DMS114 treated with DMSO at 0.1 percent for 48 hours (cell line): ENCODE data around the gene POLR2J3.
"Not testable (repeated sequence)": the region's sequence is repeated elsewhere in the genome, so short reads cannot be mapped to it uniquely, and the experiment has no call there.

ENCODE experiments used
- DNase-seq: peaks from one replicate; lab custom pipeline; 2025; ENCODE audit not compliant: unreplicated experiment; lab: John Stamatoyannopoulos, UW

POLR2J3 gene

DNA sequence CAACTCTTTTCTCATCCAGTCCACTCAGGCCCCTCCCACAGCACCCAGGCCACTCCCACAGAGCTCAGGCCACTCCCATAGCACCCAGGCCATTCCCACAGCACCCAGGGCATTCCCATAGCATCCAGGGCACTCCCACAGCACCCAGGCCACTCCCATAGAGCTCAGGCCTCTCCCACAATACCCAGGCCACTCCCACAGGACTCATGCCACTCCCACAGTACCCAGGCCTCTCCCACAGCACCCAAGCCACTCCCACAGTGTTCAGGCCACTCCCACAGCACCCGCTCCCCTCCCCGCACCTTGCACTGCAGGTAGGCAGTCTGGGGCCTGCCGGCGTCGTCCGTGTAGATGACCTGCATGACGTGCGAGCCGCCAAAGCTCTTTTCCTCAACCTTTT lies 17.5 kb upstream of the POLR2J3 start:
- not testable (repeated sequence) for DNase-seq

DNA sequence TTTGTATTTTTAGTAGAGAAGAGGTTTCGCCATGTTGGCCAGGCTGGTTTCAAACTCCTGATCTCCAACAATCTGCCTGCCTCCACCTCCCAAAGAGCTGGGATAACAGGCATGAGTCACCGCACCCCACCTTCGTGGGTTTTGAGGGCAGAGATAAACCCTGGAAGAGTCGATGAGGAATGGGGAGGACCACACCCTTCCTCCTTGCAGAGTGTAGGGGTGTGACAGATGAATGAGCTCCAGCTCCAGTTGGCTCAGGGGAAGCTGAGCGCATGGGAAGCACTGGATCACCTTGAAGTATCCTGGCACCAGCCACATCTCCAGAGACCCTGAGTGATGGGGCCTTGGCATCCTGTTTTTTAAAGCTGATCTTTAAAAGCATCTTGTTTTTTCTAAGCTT lies 11.1 kb upstream of the POLR2J3 start:
- DNase-seq = not testable (repeated sequence)

DNA sequence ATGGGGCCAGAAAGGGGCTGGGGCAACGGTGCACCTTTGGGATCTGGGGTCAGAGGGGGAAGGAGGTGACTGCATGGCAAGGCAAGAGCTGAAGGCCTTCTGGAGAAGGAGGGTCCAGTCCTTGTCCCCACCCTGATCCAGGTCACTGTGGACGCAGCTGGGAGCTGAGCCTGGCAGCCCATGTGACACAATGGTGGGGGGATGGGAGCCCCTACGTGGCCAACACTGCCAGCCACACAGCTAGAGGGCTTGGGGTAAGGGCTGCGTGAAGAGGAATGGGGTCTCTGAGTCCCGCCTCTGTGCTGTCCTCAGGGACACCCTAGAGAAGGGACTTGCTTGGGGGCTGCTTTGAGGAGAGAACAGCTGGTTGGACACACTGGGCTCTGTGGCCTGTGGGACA lies 9.3 kb upstream of the POLR2J3 start:
- not testable (repeated sequence) for DNase-seq

DNA sequence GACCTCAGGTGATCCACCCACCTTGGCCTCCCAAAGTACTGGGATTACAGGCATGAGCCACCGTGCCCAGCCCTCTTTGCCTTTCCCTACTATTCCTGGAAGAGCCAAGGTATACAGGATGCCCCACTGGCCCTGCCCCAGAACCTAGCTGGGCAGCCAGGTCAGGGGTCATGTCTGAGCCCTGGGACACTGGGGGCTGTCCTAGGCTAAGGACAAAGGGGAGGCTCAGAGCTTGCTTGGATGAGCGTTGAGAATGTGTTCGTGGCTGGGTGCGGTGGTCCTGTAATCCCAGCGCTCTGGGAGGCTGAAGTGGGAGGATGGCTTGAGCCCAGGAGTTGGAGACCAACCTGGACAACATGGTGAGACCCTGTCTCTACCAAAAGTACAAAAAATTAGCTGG lies 6.1 kb upstream of the POLR2J3 start:
- not testable (repeated sequence) for DNase-seq

DNA sequence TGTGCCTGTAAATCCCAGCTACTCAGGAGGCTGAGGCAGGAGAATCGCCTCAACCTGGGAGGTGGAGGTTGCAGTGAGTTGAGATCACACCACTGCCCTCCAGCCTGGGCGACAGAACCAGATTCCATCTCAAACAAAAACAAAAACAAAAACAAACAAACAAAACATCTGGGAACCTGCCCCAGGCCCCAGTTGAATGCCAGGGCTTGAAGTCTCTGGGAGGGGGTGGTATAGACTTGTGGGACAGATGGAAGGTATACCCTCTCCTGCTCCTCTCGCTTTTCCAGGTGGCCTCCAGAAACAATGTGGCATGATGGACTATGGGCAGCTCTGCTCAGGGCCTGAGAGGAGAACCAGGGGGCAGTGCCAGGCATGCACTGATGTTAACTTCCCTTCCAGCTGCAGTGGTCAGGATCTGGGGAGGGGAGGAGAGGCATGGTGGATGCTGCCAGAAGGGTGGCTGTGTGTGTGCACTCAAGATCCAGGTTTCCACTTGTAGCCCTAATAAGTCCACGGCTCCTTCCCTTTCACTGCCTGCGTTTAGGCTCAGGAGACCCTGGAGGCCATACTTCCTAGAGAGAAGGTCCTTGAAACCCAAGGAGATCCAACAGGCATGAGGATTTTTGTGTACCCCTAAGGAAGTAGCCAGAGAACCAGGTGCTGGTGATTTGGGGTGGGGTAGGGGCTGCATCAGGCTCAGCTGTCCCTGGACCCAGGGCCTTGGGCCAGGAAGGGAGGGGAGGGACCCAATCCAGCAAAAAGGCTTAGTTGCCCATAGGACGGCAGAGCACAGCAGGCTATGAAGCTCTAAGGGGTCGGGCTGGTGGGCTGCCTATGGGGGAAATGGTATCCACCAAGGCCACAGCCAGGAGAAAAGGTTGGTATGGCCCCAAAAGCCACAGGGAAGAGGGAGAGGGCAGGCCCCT lies 5.2 kb upstream of the POLR2J3 start:
- not testable (repeated sequence) for DNase-seq

DNA sequence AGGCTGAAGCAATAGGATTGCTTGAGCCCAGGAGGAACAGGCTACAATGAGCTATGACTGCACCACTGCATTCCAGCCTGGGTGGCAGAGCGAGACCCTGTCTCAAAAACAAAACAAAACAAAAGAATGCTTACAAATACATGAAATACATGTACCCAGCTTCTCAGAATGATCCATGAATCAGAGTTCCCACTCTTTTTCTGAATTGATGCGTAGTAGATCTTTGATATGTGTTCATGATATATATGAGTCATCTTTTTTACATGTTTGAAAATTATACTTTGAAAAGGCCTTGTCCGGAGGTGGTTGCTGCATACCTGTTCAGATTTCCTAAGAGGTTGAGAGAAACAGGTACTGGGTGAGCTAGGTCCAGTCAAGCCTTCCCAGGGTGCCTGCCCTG lies 4.0 kb upstream of the POLR2J3 start:
- DNase-seq = not testable (repeated sequence)

DNA sequence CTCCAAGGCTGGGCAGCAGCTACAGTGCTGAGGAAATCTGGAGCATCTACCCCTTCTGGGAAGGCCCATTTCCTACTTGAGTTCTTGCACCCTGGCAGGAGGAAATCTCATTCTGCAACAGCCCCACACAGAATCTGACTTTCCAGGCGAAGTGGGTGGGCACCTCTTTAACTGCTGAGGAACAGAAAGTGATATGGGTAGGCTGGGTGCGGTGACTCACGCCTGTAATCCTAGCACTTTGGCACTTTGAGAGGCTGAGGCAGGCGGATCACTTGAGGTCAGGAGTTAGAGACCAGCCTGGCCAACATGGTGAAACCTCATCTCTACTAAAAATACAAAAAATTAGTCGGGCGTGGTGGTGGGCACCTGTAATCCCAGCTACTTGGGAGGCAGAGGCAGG lies 2.2 kb upstream of the POLR2J3 start:
- DNase-seq = not testable (repeated sequence)

DNA sequence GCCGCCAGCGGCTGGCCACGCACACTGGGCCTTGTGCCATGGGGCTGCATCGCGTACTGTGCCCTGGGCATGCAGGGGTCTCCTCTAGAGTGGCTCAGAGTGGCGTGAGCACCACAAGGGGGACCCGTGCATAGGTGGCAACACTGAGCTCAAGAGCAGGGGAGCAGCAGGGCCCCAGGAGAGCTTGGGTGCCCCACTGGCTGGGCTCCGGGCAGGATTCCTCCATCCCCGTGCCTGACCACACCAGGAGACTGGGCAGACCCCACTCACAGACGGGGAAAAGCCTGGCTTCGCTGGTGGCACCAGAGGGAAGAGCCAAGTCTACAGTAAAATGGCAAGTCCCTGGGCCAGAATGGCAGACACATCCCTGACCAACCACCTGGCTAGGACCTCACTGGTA lies 3.8 kb downstream of the POLR2J3 start:
- not testable (repeated sequence) for DNase-seq

DNA sequence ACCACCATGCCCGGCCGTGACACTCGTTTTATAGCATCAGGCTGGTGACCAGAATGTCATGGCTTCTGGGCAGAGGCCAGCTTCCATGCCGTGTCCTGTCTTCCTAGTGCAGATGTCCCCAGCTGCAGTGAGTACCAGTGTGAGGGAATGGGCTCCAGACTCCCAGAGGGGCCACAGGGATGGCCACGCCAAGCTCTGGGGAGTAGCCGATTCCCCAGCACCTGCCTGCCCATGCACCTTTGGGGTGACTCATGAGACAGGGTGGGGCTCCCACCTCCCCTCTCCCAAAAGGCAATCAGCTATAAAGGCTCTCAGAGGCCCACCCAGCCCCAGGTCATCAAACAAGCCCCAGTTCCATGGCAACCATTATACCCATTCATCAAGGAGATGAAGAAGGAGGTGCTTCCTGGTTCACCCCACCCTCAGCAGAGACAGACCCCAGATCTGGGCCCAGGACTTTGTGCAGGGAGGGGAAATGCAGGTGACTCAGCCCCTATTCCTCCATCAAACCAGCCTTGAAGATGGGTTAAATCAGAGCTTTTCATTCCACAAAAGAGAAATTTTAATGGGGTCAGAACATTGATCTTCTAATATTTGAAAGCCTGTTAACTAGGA lies 21.5 kb downstream of the POLR2J3 start, which contains the start of gene SPDYE2:
TSS of gene SPDYE2 (plus strand) at position 419 of the 615 bp plus-strand sequence. CDS start 2,030 bp downstream, outside the sequence.
- DNase-seq = not testable (repeated sequence)

DNA sequence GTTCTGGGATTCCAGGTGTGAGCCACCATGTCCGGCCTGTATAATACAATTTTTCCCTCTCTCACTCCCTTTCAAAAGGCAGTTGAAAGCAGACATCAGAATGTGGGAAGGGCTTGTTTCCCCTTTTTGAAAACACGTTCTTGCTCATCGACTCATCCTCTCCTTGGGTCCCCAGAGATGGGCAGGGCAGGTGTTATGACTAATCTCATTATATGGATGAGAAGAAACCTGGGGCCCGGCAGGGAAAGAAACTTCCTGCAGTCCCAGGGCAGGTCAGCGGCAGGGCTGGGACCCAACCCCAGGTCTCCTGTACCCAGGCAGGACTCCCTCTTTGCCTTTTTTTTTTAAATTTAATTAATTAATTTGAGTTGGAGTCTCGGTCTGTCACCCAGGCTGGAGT lies 26.0 kb downstream of the POLR2J3 start:
- DNase-seq = not testable (repeated sequence)

DNA sequence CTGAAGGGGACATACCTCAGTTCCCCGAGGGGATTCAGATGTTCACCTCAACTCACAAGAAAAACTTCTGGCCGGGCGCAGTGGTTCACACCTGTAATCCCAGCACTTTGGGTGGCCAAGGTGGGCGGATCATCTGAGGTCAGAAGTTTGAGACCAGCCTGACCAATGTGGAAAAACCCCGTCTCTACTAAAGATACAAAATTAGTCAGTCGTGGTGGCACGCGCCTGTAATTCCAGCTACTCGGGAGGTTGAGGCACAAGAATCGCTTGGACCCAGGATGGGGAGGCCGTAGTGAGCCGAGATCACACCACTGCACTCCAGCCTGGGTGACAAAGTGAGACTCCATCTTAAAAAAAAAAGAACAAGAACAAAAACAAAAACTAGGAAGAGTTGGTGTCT lies 27.1 kb downstream of the POLR2J3 start:
- not testable (repeated sequence) for DNase-seq

DNA sequence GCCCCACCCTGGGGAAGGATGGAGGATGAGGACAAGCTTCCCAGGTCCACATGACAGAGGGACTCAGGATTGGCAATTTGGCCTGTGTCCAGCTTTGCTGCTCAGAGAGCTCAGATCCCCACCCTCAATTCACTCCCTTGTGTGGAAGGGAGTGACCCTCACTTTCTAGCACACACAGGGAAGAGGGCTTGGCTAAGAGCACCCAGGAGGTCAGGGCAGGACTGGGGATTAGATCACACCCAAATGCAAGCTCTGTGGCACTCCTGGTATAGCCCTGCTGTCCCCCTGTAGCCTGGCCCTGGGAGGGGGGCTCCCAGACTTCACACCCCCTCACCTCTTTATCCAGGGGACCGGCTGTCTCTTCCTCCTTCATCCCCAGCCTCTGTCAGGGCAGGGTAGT lies 28.0 kb downstream of the POLR2J3 start:
- DNase-seq = not testable (repeated sequence)

DNA sequence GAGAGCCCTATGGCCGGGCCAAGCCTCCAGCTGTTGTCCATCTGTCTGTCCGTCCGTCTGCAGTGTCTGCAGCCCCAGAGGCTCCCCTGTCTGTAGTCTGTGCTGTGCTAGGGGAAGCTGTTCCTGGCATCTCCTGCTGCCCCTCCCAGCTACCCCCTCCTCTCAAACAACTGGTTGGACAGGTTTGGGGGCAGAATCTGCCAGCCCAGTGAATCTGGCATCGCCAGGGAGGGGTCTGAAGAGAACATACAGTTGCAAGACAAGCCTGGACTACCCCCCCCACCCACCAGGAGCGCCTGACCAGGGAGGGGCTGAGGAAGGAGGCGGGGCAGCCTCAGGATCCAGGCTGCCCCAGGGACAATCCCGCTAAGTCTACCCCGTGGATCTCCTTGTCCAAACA lies 28.8 kb downstream of the POLR2J3 start, which contains the start of gene UPK3BL2:
TSS of gene UPK3BL2 (minus strand) at position 101 of the 400 bp plus-strand sequence. CDS start at position 41, 60 bp downstream.
- not testable (repeated sequence) for DNase-seq

DNA sequence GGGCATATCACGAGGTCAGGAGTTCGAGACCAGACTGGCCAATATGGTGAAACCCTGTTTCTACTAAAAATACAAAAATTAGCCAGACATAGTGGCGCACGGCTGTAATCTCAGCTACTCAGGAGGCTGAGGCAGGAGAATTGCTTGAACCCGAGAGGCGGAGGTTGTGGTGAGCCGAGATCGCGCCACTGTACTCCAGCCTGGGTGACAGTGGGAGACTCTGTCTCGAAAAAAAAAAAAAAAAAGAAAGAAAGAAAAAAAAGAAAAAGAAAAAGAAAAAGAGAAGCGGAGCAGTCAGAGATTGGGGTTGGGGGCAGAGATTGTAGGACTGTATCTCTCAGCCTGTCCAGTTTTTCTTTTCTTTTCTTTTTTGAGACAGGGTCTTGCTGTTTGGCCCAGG lies 29.6 kb downstream of the POLR2J3 start:
- DNase-seq = not testable (repeated sequence)

DNA sequence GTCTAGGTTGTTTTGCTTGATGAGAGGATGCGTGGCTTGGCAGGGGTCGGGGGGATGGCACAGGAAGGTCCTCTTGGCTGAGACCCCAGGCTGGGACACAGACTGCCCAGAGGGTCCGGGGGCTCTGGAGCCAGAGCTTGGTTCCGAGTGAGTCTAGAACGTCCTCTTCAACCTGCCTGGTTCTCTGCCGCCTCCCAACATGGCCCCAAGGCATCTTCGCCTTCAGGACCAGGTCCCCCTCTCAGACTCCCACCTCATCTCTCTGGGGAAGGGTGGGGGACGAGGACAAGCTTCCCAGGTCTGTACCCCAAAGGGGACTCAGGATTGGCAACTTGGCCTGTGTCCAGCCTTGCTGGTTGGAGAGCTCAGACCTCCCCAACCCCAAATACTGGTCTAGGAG lies 30.3 kb downstream of the POLR2J3 start:
- DNase-seq = not testable (repeated sequence)

DNA sequence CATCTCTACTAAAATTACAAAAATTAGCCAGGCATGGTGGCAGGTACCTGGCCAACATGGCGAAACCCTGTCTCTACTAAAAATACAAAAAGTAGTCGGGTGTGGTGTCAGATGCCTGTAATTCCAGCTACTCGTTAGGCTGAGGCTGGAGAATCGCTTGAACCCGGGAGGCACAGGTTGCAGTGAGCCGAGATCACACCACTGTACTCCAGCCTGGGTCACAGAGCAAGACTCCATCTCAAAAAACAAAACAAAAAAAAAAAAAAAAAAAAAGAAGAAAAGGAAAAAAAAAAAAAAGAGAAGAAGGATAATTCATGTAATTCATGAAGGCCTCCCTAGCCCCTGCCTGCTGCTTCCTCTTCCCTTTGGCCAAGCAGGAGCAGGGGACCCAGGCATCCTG lies 31.8 kb downstream of the POLR2J3 start:
- DNase-seq = not testable (repeated sequence)

DNA sequence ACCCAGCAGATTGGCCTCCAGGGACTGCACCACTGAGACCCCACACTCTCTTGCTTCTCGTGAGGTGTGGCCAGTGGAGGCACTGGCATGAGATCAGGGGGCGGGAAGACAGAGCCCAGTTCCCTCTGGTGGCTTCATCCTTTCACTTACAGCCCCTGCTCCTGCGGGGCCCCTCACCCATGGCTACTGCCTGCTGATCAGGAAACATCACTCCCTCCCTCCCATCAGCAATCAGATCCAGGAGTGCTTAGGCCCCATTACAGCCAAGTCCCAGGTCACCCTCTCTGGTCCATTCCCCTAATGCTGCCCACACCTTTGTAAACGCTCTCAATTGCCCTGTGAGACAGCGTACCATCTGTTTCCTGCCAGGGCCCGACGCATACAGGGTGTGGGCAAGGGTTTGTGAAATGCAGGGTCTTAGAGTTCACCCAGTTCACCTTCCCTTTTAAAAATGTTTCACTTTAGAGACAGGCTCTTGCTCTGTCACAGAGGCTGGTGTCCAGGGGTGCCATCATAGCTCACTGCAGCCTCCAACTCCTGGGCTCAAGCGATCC lies 37.2 kb downstream of the POLR2J3 start:
- DNase-seq = not testable (repeated sequence)

DNA sequence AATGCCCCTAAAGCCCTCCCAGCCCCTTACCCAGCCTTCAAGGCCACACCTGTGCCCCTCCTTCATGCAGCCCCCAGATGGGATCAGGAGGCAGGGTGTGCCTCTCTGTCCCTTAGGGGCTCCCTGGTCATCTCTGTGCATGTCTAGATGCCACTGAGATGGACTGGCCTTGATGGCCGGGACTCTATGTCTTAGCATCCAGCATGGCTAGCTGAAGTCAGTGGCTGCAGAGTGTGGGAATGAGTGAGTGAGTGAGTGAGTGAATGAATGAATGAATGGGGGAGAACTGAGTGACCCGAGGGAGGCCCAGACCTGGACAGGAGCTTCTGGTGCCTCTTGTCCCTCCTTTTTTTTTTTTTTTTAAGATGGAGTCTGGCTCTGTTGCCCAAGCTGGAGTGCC lies 40.3 kb downstream of the POLR2J3 start:
- not testable (repeated sequence) for DNase-seq

DNA sequence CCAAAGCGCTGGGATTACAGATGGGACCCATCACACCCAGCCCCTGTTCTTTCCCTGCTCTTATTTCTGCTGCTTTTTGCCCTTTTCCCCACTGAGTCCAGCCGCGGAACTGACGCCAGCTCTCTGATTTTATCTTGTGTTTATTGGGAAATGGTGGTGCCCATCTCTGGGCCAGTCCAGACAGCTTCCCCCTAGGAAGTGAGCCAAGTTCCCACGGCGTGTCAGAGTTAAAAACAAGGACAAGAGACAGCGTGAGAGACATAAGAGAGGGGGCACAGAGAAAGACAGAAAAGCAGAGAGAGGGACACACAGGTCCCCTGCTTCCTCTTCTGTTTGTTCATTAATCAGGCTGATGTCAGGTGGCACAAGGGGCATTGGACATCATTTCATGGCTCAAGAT lies 40.8 kb downstream of the POLR2J3 start:
- not testable (repeated sequence) for DNase-seq

DNA sequence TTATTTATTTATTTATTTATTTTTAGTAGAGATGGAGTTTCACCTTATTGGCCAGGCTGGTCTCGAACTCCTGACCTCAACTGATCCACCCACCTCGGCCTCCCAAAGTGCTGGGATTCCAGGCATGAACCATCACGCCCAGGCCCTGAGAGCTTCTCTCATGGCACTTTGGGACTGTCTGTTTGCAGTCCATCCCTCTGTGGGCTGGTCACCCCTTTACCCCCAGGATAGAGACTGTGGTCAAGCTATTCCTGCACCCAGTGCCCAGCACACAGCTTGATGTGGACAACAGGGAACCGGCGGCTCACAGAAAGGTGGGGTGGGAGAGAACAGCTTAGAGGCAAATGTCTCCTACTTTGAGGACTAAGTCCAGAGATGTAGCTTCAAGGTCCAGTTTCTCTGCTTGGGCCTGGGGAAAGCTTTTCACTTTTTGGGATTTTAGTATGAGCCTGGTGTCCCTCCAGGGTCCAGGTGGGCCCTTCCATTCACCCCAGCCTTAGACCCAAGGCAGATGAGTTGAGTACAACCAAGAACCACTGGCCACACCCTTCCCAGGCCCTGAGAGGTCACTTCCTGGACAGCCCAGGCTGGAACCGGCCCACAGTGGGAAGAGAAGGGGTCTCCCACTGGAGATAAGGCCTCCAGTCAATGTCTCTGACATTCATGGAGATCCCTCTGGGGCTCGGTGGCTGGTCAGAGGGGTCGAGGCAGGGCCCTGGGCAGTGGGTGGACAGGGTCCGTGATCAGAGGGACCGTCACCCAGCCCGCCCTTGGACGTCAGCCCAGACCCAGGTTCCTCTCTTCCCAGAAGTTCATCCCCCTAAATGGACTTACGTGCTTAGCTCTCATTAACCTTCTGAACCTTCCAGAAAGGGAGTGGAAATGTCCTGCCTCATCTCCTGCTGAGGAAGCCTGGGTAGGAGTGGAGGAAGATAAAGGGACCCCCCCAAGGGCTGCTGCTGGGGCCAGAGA lies 44.3 kb downstream of the POLR2J3 start:
- not testable (repeated sequence) for DNase-seq
